ENCODE measurements around the gene FAM20C. TPM values are rescaled to one million over a fixed set of nuclear protein-coding genes. Genes with fewer than 3 reads are reported as not detected.

Gene FAM20C
- polyA plus RNA-seq, 5 donors = 17.4 to 37.9 (median 22.2) TPM

GRCh38 chr7:207418-208129, 15.2 kb downstream of the FAM20C start:
- DNase-seq = no peak

GRCh38 chr7:208130-208673, 15.8 kb downstream of the FAM20C start:
- DNase-seq = no peak

- no peak for DNase-seq
Measured at GRCh38 chr7:208816-209215, 16.4 kb downstream of the FAM20C start.

GRCh38 chr7:209416-209815, 17.0 kb downstream of the FAM20C start:
- DNase-seq = no peak

- no peak for DNase-seq
Measured at GRCh38 chr7:209906-210305, 17.5 kb downstream of the FAM20C start.

GRCh38 chr7:210401-210925, 18.1 kb downstream of the FAM20C start:
- DNase-seq = no peak

- DNase-seq = no peak
Measured at GRCh38 chr7:211033-211714, 18.8 kb downstream of the FAM20C start.

- no peak for DNase-seq
Measured at GRCh38 chr7:211715-212058, 19.3 kb downstream of the FAM20C start.

- no peak for DNase-seq
Measured at GRCh38 chr7:212754-213153, 20.4 kb downstream of the FAM20C start.

GRCh38 chr7:213324-213993, 21.1 kb downstream of the FAM20C start:
- no peak for DNase-seq

- DNase-seq = no peak
Measured at GRCh38 chr7:214410-215212, 22.2 kb downstream of the FAM20C start.

- peak in 1 of 2 donors; percentile 65 for DNase-seq
Measured at GRCh38 chr7:216360-217300, 24.3 kb downstream of the FAM20C start.

- DNase-seq = no peak
Measured at GRCh38 chr7:217781-218180, 25.4 kb downstream of the FAM20C start.

- DNase-seq = no peak
Measured at GRCh38 chr7:218316-218715, 25.9 kb downstream of the FAM20C start.

GRCh38 chr7:218896-219580, 26.7 kb downstream of the FAM20C start:
- no peak for DNase-seq

- peak in 1 of 2 donors; percentile 31 for DNase-seq
Measured at GRCh38 chr7:219581-220150, 27.3 kb downstream of the FAM20C start.

GRCh38 chr7:220151-220841, 27.9 kb downstream of the FAM20C start:
- no peak for DNase-seq

- no peak for DNase-seq
Measured at GRCh38 chr7:221978-222715, 29.8 kb downstream of the FAM20C start.
